Neuronal stem cell (in vitro differentiated cells): ENCODE results near the gene RASA3.
"Not testable (repeated sequence)": the region's sequence is repeated elsewhere in the genome, so short reads cannot be mapped to it uniquely, and the experiment has no call there.

ENCODE experiments used
- DNase-seq: peaks from one replicate; pipeline ENCODE4 v3.0.0-alpha.2; 2013; ENCODE audit warnings: low spot score
- H2AFZ ChIP-seq: one replicate; pipeline ENCODE4 v1.6.1; 2013; ENCODE audit warnings: mild to moderate bottlenecking, low read length, inconsistent platforms
- H2AK5ac ChIP-seq: 2 replicates; pipeline ENCODE4 v1.6.1; 2013; ENCODE audit warnings: low read depth, mild to moderate bottlenecking, inconsistent platforms, low read length, moderate library complexity, mixed read lengths
- H2BK120ac ChIP-seq: 2 replicates; pipeline ENCODE4 v1.6.1; 2013; ENCODE audit warnings: low read depth, mild to moderate bottlenecking, inconsistent platforms, low read length, moderate library complexity, mixed read lengths
- H2BK12ac ChIP-seq: one replicate; pipeline ENCODE4 v1.6.1; 2013; ENCODE audit warnings: low read length, inconsistent platforms
- H2BK15ac ChIP-seq: 2 replicates; pipeline ENCODE4 v1.6.1; 2013; ENCODE audit warnings: mild to moderate bottlenecking, low read length, inconsistent platforms, mixed read lengths
- H2BK5ac ChIP-seq: one replicate; pipeline ENCODE4 v1.6.1; 2013; ENCODE audit warnings: inconsistent platforms, mild to moderate bottlenecking, low read length, moderate library complexity
- H3K14ac ChIP-seq: one replicate; pipeline ENCODE4 v1.6.1; 2013; ENCODE audit warnings: low read length, inconsistent platforms
- H3K18ac ChIP-seq: 2 replicates; pipeline ENCODE4 v1.6.1; 2013; ENCODE audit warnings: low read length, inconsistent platforms
- H3K23ac ChIP-seq: 2 replicates; pipeline ENCODE4 v1.6.1; 2013; ENCODE audit warnings: low read depth, mild to moderate bottlenecking, mixed read lengths, low read length, inconsistent platforms; ENCODE audit not compliant: poor library complexity
- H3K27ac ChIP-seq: replicated peaks from 3 replicates; pipeline ENCODE4 v1.5.1; 2013; ENCODE audit warnings: low read length, inconsistent platforms
- H3K27me3 ChIP-seq, 3 experiments: 2 replicates each; pipeline ENCODE4 v1.6.1; 2013; ENCODE audit warnings: low read length in 3 of 3, mild to moderate bottlenecking in 2 of 3, inconsistent platforms in 1 of 3, low read depth in 1 of 3, mixed read lengths in 1 of 3, moderate library complexity in 1 of 3; ENCODE audit not compliant: control insufficient read depth in 3 of 3, insufficient read depth in 3 of 3
- H3K36me3 ChIP-seq, 2 donors: replicated peaks in 1 of 2; 2 replicates each; pipeline ENCODE4 v1.6.1; 2013; ENCODE audit warnings: low read length in 2 of 2; ENCODE audit not compliant: control insufficient read depth in 2 of 2, insufficient read depth in 2 of 2
- H3K4ac ChIP-seq: 2 replicates; pipeline ENCODE4 v1.6.1; 2013; ENCODE audit warnings: inconsistent platforms, mild to moderate bottlenecking, low read length, moderate library complexity
- H3K4me1 ChIP-seq, 2 donors: 1 replicate in 1 of 2; 2 replicates in 1 of 2; pipeline ENCODE4 v1.6.1; 2013; ENCODE audit warnings: low read length in 2 of 2, low read depth in 1 of 2; ENCODE audit not compliant: control insufficient read depth in 2 of 2, insufficient read depth in 1 of 2
- H3K4me2 ChIP-seq: one replicate; pipeline ENCODE4 v1.6.1; 2013; ENCODE audit warnings: mild to moderate bottlenecking, low read length, inconsistent platforms; ENCODE audit not compliant: insufficient read depth, poor library complexity, severe bottlenecking
- H3K4me3 ChIP-seq, 2 donors: 2 replicates each; pipeline ENCODE4 v1.5.1; 2013; ENCODE audit warnings: low read length in 2 of 2, mild to moderate bottlenecking in 2 of 2, inconsistent platforms in 1 of 2, moderate library complexity in 1 of 2
- H3K79me1 ChIP-seq: one replicate; pipeline ENCODE4 v1.6.1; 2013; ENCODE audit warnings: low read depth, mild to moderate bottlenecking, inconsistent platforms, low read length, moderate library complexity
- H3K9ac ChIP-seq: one replicate; pipeline ENCODE4 v1.6.1; 2013; ENCODE audit warnings: mild to moderate bottlenecking, low read depth, low read length, inconsistent platforms; ENCODE audit not compliant: poor library complexity
- H3K9me3 ChIP-seq, 2 donors: replicated peaks in 1 of 2; 2 replicates each; pipeline versions ENCODE3 to v1.6.1; 2013; ENCODE audit warnings: low read length in 2 of 2, mild to moderate bottlenecking in 2 of 2, inconsistent platforms in 1 of 2, low read depth in 1 of 2, mixed read lengths in 1 of 2, moderate library complexity in 1 of 2; ENCODE audit not compliant: control insufficient read depth in 2 of 2, insufficient read depth in 1 of 2
- H4K8ac ChIP-seq: one replicate; pipeline ENCODE4 v1.6.1; 2013; ENCODE audit warnings: low read depth, mild to moderate bottlenecking, inconsistent platforms, low read length, moderate library complexity
- H4K91ac ChIP-seq: one replicate; pipeline ENCODE4 v1.6.1; 2013; ENCODE audit warnings: low read length, low read depth, mild to moderate bottlenecking, inconsistent platforms; ENCODE audit not compliant: poor library complexity
- WGBS, 2 donors: extraction: QIAGEN DNeasy Blood & Tissue Kit; methylation state at CpG; one replicate each; pipeline ENCODE4 v1.1.7; 2013; ENCODE audit warnings: missing lambda C conversion rate in 2 of 2, mixed read lengths in 1 of 2; ENCODE audit not compliant: insufficient read length in 2 of 2, insufficient replicate concordance in 1 of 2; ENCODE audit errors: extremely low coverage in 2 of 2; 5-methylcytosine and 5-hydroxymethylcytosine counted together

Gene RASA3

GRCh38 chr13:114100446-114101357 is 31.7 kb downstream of the RASA3 start:
- Histone ChIP-seq H3K9ac (no peak overlapping the region), H4K91ac (no peak overlapping the region), H3K18ac (peak overlapping the region; percentile 95), H3K4me3 (no peak overlapping the region), H3K23ac (no peak overlapping the region), H2BK12ac (peak overlapping the region; percentile 84), H3K9me3 (no peaks in the 10 kb centered on the region), H2BK15ac (peak overlapping the region; percentile 95), H2BK5ac (peak overlapping the region; percentile 94), H3K36me3 (no peaks in the 10 kb centered on the region), H2AFZ (no peak overlapping the region), H3K4me1 (peaks cover 19 to 20% of the 10 kb centered on the region in 2 donors), H3K4ac (no peak overlapping the region), H2AK5ac (peak overlapping the region; percentile 96), H4K8ac (peak overlapping the region; percentile 17), H3K14ac (peak overlapping the region; percentile 56), H3K79me1 (peaks cover 13% of the 10 kb centered on the region), H3K4me2 (no peak overlapping the region), H3K27ac (peak overlapping the region; percentile 73), H3K27me3 (no peaks in the 10 kb centered on the region), H2BK120ac (peak overlapping the region; percentile 91)
- WGBS, 2 donors, result no CpG with 5 or more reads among the region's 29 CpGs
- DNase-seq, result no peak

- Histone ChIP-seq H3K18ac (peak overlapping the region; percentile 95), H3K36me3 (no peaks in the 10 kb centered on the region), H2BK5ac (peak overlapping the region; percentile 94), H3K79me1 (peaks cover 13% of the 10 kb centered on the region), H3K4ac (no peak overlapping the region), H2AK5ac (peak overlapping the region; percentile 96), H2AFZ (no peak overlapping the region), H3K27ac (peak overlapping the region; percentile 73), H3K4me2 (no peak overlapping the region), H3K23ac (no peak overlapping the region), H3K27me3 (no peaks in the 10 kb centered on the region), H3K4me1 (peaks cover 18 to 20% of the 10 kb centered on the region in 2 donors), H4K91ac (no peak overlapping the region), H3K14ac (peak overlapping the region; percentile 56), H2BK120ac (no peak overlapping the region), H4K8ac (no peak overlapping the region), H3K4me3 (no peak overlapping the region), H3K9ac (no peak overlapping the region), H2BK15ac (peak overlapping the region; percentile 95), H2BK12ac (peak overlapping the region; percentile 84), H3K9me3 (no peaks in the 10 kb centered on the region)
- WGBS, 2 donors, result no CpG with 5 or more reads among the region's 25 CpGs
- no peak for DNase-seq
Measured at GRCh38 chr13:114099918-114100445, 32.4 kb downstream of the RASA3 start.

GRCh38 chr13:114099191-114099590 is 33.2 kb downstream of the RASA3 start:
- Histone ChIP-seq H3K4me2 (no peak overlapping the region), H4K8ac (no peak overlapping the region), H3K4me3 (no peak overlapping the region), H3K79me1 (peaks cover 13% of the 10 kb centered on the region), H3K9me3 (peaks cover 0 to 2% of the 10 kb centered on the region in 2 donors), H2BK15ac (no peak overlapping the region), H2BK5ac (no peak overlapping the region), H2BK120ac (no peak overlapping the region), H4K91ac (no peak overlapping the region), H2AK5ac (no peak overlapping the region), H3K23ac (no peak overlapping the region), H3K27me3 (no peaks in the 10 kb centered on the region), H3K4me1 (peaks cover 18 to 20% of the 10 kb centered on the region in 2 donors), H3K18ac (peak overlapping the region; percentile 28), H3K27ac (no peak overlapping the region), H2BK12ac (no peak overlapping the region), H3K9ac (no peak overlapping the region), H2AFZ (peak overlapping the region; percentile 46), H3K4ac (no peak overlapping the region), H3K36me3 (no peaks in the 10 kb centered on the region), H3K14ac (no peak overlapping the region)
- no peak for DNase-seq
- no CpG with 5 or more reads among the region's 15 CpGs for WGBS, 2 donors

GRCh38 chr13:114098689-114099056 is 33.8 kb downstream of the RASA3 start:
- peaks cover 18 to 20% of the 10 kb centered on the region in 2 donors for H3K4me1 ChIP-seq
- H3K36me3 ChIP-seq, H3K4me2 ChIP-seq, DNase-seq, H2AFZ ChIP-seq, H2BK12ac ChIP-seq, H3K4me3 ChIP-seq, H3K14ac ChIP-seq, H3K9me3 ChIP-seq, H4K91ac ChIP-seq, H4K8ac ChIP-seq, H2BK120ac ChIP-seq, H3K9ac ChIP-seq, H3K27me3 ChIP-seq: not testable (repeated sequence)
- H2BK15ac ChIP-seq, result peak overlapping the region; percentile 3
- H3K79me1 ChIP-seq, result peaks cover 13% of the 10 kb centered on the region
- H2AK5ac ChIP-seq, result peak overlapping the region; percentile 86
- WGBS, 2 donors, result no CpG with 5 or more reads among the region's 14 CpGs
- H3K4ac ChIP-seq, result peak overlapping the region; percentile 8
- H3K23ac ChIP-seq, result peak overlapping the region; percentile 43
- H3K27ac ChIP-seq, result peak overlapping the region; percentile 36
- peak overlapping the region; percentile 75 for H2BK5ac ChIP-seq
- peak overlapping the region; percentile 83 for H3K18ac ChIP-seq
